ENCODE results near the gene S100A10.

S100A10 gene

DNA sequence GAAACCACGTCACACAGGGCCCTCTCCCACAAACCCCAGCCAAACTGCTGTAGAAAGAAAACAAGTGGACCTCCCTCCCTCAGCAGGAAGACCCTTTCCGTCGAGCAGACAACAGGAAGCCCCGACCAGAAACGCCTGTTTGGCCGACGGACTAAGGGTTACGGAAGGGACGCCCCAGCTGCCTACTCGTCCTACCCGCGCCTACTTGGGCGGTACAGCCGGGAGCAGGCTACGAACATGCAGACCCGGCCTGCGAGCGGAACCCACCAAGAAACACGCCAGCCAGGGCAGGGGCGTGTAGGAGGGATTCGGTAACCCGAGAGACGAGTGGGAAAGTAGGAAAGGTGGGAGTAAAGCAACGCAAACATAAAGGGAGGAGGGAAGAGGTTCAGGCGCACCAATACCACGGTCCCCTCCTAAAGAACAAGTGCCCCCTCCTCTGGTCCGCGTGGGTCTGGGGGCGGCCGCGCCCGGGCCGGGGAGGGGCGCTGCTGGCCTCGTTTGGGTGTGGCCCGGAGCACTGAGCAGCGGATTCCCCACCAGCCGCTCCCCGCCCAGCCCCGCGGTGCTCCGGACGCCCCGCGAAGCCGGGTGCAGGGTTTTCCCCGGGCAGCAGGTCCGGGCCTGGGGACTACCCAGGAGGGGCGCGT is 450 bp downstream of the S100A10 start:
- TF ChIP-seq, protein P1, sequence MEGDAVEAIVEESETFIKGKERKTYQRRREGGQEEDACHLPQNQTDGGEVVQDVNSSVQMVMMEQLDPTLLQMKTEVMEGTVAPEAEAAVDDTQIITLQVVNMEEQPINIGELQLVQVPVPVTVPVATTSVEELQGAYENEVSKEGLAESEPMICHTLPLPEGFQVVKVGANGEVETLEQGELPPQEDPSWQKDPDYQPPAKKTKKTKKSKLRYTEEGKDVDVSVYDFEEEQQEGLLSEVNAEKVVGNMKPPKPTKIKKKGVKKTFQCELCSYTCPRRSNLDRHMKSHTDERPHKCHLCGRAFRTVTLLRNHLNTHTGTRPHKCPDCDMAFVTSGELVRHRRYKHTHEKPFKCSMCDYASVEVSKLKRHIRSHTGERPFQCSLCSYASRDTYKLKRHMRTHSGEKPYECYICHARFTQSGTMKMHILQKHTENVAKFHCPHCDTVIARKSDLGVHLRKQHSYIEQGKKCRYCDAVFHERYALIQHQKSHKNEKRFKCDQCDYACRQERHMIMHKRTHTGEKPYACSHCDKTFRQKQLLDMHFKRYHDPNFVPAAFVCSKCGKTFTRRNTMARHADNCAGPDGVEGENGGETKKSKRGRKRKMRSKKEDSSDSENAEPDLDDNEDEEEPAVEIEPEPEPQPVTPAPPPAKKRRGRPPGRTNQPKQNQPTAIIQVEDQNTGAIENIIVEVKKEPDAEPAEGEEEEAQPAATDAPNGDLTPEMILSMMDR (conservative IDR thresholded peaks at IDR 0.05; ENCODE audit: low read length): no peak
- peak overlapping the region; percentile 96 for H3K4me3 ChIP-seq (ENCODE audit: low read length)
- no peak for DNase-seq (ENCODE audit: low read depth)

DNA sequence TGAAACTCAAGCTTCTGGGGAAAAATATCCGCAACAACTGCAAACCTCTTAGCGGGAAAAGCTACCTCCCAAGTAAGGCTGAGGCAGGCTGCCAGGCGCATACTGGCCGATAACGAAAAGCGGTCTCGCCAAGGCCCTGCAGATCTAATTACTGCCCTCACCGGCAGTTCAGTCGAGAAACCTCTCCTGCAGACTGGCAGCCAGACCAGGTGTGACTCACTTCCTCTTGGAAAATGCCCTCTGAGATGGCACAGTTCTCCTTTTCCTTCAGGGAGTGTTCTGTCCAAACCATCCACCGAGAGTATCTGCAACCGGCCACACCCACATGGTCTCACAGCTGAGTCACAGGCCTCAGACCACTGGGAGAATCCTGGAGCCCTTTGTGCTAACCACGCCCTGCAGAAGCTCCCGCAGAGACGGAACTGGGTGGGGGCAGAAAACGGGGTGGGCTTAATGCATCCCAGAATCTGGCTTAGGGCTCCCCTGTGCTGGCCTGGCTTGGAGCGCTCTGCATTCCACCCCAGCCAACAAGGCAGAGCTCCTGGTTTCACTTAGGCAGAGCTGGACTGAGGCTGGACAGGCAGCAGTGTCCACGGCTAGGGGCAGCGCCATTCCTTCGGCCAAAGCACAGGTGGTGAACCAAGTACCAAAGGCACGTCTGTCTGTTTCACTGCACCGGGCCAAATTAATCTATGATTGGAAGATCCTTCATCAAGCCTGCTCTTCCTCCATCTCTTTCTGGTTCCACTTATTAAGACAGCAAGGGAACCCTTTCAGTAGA is 1.2 kb downstream of the S100A10 start:
- TF ChIP-seq, protein P1 (conservative IDR thresholded peaks at IDR 0.05; ENCODE audit: low read length): no peak
- DNase-seq (ENCODE audit: low read depth): peak; percentile 94
- H3K4me3 ChIP-seq (ENCODE audit: low read length): peak overlapping the region; percentile 96

DNA sequence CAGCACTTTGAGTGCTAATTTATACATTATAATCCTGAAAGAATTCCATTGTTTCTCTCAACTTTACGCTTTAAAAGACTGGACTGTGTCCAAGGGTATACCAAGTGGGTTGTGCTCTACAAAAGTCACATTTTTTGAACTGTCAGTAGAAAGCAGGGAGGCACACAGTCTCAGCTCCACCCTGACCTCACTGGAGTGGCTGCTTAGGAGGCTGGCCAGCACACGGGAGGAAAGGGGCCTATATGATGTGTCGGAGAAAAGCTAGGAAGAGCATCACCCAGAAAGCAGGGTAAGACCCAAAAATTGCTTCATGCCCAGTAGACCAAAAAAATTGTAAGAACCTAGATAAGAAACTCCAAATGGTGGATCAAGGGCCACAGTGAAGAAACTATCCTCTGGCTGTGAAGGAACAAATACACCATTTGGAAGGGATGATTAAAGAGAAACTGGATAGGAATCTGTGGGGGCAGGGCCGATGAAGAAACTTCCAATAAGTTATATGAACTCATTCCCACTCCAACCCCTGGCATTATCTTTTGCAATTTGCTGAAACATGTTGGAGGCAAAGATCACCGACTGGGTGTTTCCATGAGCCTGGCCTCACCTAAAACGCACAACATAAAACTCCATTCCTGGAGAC is 1.9 kb downstream of the S100A10 start:
- no peak for DNase-seq (ENCODE audit: low read depth)
- TF ChIP-seq, protein P1 (conservative IDR thresholded peaks at IDR 0.05; ENCODE audit: low read length): no peak
- peak overlapping the region; percentile 96 for H3K4me3 ChIP-seq (ENCODE audit: low read length)

DNA sequence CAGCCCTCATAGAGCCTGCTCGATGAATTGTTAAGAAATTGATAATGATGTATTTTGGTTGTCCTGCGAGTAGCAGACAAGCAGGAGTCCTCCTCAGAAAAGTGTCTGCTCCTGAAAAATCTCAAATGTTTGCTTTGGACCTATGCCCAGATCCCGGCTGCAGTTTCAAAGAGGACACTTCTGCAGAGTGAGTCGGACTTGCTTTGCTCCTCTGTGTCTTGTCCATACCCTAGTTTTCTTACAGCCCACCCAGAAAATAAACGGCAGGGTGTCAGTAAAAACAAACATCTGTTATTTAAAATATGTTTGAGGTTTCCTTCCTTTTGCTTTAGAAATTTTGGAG is 2.8 kb downstream of the S100A10 start:
- H3K4me3 ChIP-seq (ENCODE audit: low read length): peak overlapping the region; percentile 96
- peak; percentile 56 for DNase-seq (ENCODE audit: low read depth)
- TF ChIP-seq, protein P1 (conservative IDR thresholded peaks at IDR 0.05; ENCODE audit: low read length): no peak

DNA sequence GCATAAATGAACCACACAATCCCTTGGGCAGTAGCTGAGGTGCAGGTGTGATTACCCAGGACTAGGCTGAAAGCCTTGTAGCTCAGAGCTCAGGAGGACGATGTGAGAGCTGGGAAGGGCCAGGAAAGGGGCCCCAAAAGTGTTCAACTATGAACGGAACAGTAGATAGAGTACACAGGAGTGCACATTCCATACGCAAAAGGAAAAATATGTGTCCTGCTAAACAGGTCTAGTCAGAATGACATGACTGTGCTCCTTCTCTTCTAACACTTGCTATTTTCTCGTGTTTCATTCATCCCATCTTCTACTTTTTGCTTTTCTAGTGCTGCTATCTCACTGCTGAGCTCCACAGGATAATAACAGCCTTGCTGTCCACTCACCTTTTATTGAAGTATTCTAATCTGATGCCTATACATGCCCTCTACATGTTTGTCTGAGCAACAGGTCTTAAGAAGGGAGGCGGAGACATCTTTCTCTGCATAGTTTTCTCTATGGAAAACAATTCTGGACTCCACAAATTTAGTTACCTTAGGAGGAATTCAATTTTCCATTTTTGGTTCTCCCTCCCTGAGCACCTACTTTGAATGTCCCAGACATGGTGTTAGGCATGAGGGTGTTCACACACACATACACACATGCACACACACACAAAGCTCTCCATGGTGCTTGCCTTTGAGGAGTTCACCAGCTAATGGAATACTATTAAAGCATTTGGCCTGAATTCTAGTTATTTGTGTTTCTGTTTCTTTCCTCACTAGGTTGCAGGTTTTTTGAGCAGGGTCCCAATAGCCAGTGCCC is 3.4 kb downstream of the S100A10 start:
- H3K4me3 ChIP-seq (ENCODE audit: low read length): peak overlapping the region; percentile 96
- DNase-seq (ENCODE audit: low read depth): no peak
- TF ChIP-seq, protein P1 (conservative IDR thresholded peaks at IDR 0.05; ENCODE audit: low read length): no peak

DNA sequence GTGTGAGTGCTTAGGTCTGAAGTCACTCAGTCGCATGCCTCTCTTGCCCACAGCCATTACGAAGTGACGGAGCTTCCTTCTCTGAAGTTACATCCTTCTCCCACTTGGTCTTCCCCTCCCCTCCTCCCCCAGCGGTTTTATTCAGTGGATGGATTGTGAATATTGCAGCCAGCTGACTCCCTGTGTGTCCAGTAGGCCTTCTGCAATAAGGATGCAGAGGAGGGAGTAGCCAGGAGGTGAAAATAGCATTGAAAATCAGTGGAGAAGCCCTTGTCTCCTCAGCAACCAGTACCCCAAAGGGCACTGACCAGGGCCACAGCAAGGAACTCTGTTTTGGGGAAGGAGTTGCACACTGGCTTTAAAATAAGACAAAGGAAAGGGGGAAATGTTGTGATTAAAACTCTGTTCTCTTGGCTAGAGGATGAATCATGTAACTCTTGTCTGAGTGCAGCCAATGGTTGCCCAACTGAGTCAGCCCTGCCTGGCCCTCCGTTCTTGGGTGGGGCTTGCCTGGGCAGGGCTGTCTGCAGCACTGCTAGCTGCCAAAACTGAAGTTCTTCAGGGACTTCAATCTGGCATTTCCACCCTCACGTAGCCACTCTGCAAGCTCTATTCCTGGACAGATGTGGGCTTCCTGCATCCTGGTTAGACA is 4.3 kb downstream of the S100A10 start:
- TF ChIP-seq, protein P1 (conservative IDR thresholded peaks at IDR 0.05; ENCODE audit: low read length): no peak
- H3K4me3 ChIP-seq (ENCODE audit: low read length): peak overlapping the region; percentile 96
- peak; percentile 92 for DNase-seq (ENCODE audit: low read depth)
